ENCODE data around the gene RABL6. TPM values are rescaled to one million over a fixed set of nuclear protein-coding genes. Genes with fewer than 3 reads are reported as not detected.
"Not testable (repeated sequence)": the region's sequence is repeated elsewhere in the genome, so short reads cannot be mapped to it uniquely, and the experiment has no call there.

RABL6 gene
- total RNA-seq, 3 donors from 2014 or later = 92.1 to 142 (median 112) TPM

- intact Hi-C loops (cut with DNase I, micrococcal nuclease) = no loop called here
- H3K4me1 ChIP-seq (ENCODE audit: low read depth) = peaks cover 60% of the 10 kb centered on the region
- TF ChIP-seq CTCF (IDR thresholded peaks at IDR 0.05) = no peak
- no peaks in the 10 kb centered on the region for H3K36me3 ChIP-seq (ENCODE audit: low read depth)
- no peaks in the 10 kb centered on the region for H3K9me3 ChIP-seq
- ATAC-seq (no peak), DNase-seq (no peak)
- no peak within 1 kb of the TSS for H3K4me3 ChIP-seq
These were observed 11.4 kb upstream of the RABL6 start, which contains the start of gene CCDC183 for GRCh38 chr9:136796238-136796774. Gene CCDC183, plus strand, starts transcription at chr9:136796338. Its CDS starts 60 bp downstream, at chr9:136796398.

- H3K9me3 ChIP-seq; H3K36me3 ChIP-seq (ENCODE audit: low read depth); H3K4me3 ChIP-seq; DNase-seq; ATAC-seq; intact Hi-C loops (cut with DNase I, micrococcal nuclease): not testable (repeated sequence)
- H3K4me1 ChIP-seq (ENCODE audit: low read depth) = peaks cover 59% of the 10 kb centered on the region
These were observed 10.9 kb upstream of the RABL6 start for GRCh38 chr9:136796775-136797347.

GRCh38 chr9:136798708-136799078 is 9.1 kb upstream of the RABL6 start:
- DNase-seq (no peak), ATAC-seq (no peak)
- no peaks in the 10 kb centered on the region for H3K9me3 ChIP-seq
- H3K36me3 ChIP-seq (ENCODE audit: low read depth) = no peaks in the 10 kb centered on the region
- intact Hi-C loops (cut with DNase I, micrococcal nuclease) = no loop called here
- peaks cover 43% of the 10 kb centered on the region for H3K4me1 ChIP-seq (ENCODE audit: low read depth)
- no peak for TF ChIP-seq CTCF (IDR thresholded peaks at IDR 0.05)
- no peak overlapping the region for H3K4me3 ChIP-seq

- H3K9me3 ChIP-seq = no peaks in the 10 kb centered on the region
- H3K4me3 ChIP-seq = peak overlapping the region; percentile 14
- intact Hi-C loops (cut with DNase I, micrococcal nuclease) = no loop called here
- ATAC-seq (peak; percentile 56), DNase-seq (peak; percentile 87 to 88 (median 88))
- no peaks in the 10 kb centered on the region for H3K36me3 ChIP-seq (ENCODE audit: low read depth)
- no peak for TF ChIP-seq CTCF (IDR thresholded peaks at IDR 0.05)
- H3K4me1 ChIP-seq (ENCODE audit: low read depth) = peaks cover 42% of the 10 kb centered on the region
These were observed 8.5 kb upstream of the RABL6 start for GRCh38 chr9:136799079-136799853.

- Histone ChIP-seq H3K9me3 (no peaks in the 10 kb centered on the region), H3K36me3 (ENCODE audit: low read depth) (no peaks in the 10 kb centered on the region), H3K4me1 (ENCODE audit: low read depth) (peaks cover 35% of the 10 kb centered on the region), H3K4me3 (peak overlapping the region; percentile 14)
- intact Hi-C loops (cut with DNase I, micrococcal nuclease) = no loop called here
- ATAC-seq = peak; percentile 81
- no peak for TF ChIP-seq CTCF (IDR thresholded peaks at IDR 0.05)
- peak; percentile 95 to 98 (median 96) for DNase-seq
These were observed 7.7 kb upstream of the RABL6 start for GRCh38 chr9:136799854-136800657.
